ENCODE measurements around the gene ZCCHC10. TPM values are rescaled to one million over a fixed set of nuclear protein-coding genes. Genes with fewer than 3 reads are reported as not detected.

The ZCCHC10 gene
- total and polyA plus RNA-seq, 9 of the 15 experiments (the other 6 are each of a cell fraction or from before 2014, with no cell fraction given), result 11.9 to 146 (median 51.8) TPM

DNA sequence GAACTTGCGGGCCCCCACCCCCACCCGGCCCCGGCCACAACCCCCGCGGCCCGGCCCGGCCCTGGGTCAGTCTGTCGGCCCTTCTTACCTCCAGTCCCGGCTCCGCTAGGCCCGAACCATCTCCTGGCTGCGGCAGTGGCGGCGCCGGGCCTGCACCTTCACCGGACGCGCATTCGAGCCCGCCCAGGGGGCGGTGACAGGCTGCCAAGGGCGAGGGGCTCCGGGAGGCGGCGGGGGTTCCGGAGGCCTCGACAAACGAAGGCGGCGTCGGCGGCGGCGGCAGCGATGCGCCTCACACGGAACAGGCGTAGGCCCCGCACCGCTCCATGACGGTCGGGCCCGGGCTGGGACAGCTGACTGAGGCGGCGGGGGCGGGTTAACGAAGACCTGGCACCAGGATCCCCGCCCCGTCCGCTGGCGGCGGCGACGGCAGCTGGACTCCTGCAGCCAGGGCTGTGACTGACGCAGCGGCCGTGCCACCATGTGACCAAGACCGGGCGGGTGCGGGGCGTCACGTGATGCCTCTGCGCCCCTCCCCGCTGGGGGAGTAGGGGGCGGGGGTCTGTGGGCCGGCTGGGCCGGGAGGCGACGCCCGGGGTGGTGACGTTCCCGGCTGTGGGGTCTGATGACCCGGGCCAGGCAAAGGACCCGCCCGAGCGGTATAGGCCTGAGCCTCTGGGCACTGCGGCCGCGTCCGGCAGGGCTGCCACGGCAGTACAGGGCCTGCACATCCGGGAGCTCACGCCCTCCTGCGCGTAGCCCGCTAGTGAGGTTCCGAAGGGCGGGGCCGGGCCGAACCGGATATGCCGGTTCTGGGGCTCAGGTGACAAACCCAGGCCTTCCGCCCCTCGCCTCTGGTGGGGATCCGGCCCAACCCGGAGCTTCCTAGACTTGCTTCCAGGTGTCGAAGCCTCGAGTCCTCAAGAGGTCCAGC lies 62.9 kb downstream of the ZCCHC10 start, which contains the start of gene AFF4 (continued):
- TF ChIP-seq, protein P1, sequence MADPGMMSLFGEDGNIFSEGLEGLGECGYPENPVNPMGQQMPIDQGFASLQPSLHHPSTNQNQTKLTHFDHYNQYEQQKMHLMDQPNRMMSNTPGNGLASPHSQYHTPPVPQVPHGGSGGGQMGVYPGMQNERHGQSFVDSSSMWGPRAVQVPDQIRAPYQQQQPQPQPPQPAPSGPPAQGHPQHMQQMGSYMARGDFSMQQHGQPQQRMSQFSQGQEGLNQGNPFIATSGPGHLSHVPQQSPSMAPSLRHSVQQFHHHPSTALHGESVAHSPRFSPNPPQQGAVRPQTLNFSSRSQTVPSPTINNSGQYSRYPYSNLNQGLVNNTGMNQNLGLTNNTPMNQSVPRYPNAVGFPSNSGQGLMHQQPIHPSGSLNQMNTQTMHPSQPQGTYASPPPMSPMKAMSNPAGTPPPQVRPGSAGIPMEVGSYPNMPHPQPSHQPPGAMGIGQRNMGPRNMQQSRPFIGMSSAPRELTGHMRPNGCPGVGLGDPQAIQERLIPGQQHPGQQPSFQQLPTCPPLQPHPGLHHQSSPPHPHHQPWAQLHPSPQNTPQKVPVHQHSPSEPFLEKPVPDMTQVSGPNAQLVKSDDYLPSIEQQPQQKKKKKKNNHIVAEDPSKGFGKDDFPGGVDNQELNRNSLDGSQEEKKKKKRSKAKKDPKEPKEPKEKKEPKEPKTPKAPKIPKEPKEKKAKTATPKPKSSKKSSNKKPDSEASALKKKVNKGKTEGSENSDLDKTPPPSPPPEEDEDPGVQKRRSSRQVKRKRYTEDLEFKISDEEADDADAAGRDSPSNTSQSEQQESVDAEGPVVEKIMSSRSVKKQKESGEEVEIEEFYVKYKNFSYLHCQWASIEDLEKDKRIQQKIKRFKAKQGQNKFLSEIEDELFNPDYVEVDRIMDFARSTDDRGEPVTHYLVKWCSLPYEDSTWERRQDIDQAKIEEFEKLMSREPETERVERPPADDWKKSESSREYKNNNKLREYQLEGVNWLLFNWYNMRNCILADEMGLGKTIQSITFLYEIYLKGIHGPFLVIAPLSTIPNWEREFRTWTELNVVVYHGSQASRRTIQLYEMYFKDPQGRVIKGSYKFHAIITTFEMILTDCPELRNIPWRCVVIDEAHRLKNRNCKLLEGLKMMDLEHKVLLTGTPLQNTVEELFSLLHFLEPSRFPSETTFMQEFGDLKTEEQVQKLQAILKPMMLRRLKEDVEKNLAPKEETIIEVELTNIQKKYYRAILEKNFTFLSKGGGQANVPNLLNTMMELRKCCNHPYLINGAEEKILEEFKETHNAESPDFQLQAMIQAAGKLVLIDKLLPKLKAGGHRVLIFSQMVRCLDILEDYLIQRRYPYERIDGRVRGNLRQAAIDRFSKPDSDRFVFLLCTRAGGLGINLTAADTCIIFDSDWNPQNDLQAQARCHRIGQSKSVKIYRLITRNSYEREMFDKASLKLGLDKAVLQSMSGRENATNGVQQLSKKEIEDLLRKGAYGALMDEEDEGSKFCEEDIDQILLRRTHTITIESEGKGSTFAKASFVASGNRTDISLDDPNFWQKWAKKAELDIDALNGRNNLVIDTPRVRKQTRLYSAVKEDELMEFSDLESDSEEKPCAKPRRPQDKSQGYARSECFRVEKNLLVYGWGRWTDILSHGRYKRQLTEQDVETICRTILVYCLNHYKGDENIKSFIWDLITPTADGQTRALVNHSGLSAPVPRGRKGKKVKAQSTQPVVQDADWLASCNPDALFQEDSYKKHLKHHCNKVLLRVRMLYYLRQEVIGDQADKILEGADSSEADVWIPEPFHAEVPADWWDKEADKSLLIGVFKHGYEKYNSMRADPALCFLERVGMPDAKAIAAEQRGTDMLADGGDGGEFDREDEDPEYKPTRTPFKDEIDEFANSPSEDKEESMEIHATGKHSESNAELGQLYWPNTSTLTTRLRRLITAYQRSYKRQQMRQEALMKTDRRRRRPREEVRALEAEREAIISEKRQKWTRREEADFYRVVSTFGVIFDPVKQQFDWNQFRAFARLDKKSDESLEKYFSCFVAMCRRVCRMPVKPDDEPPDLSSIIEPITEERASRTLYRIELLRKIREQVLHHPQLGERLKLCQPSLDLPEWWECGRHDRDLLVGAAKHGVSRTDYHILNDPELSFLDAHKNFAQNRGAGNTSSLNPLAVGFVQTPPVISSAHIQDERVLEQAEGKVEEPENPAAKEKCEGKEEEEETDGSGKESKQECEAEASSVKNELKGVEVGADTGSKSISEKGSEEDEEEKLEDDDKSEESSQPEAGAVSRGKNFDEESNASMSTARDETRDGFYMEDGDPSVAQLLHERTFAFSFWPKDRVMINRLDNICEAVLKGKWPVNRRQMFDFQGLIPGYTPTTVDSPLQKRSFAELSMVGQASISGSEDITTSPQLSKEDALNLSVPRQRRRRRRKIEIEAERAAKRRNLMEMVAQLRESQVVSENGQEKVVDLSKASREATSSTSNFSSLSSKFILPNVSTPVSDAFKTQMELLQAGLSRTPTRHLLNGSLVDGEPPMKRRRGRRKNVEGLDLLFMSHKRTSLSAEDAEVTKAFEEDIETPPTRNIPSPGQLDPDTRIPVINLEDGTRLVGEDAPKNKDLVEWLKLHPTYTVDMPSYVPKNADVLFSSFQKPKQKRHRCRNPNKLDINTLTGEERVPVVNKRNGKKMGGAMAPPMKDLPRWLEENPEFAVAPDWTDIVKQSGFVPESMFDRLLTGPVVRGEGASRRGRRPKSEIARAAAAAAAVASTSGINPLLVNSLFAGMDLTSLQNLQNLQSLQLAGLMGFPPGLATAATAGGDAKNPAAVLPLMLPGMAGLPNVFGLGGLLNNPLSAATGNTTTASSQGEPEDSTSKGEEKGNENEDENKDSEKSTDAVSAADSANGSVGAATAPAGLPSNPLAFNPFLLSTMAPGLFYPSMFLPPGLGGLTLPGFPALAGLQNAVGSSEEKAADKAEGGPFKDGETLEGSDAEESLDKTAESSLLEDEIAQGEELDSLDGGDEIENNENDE (IDR thresholded peaks at IDR 0.05; ENCODE audit: low read depth, low read length), result no peak
- TF ChIP-seq NONO (IDR thresholded peaks at IDR 0.05; ENCODE audit: low read depth in 2 of 2, low read length in 1 of 2) (peak; percentile 9 to 81; a peak in 3 of 4 replicates), SP1 (CRISPR knock-in tag; IDR thresholded peaks at IDR 0.05) (peak; percentile 90), TAF9B (IDR thresholded peaks at IDR 0.05; ENCODE audit: partially characterized antibody) (peak; percentile 70), TCF7L2 (IDR thresholded peaks at IDR 0.05; ENCODE audit: low read depth, low read length) (no peak), HSF4 (CRISPR knock-in tag; IDR thresholded peaks at IDR 0.05; ENCODE audit: borderline replicate concordance) (no peak), SMARCA4 (IDR thresholded peaks at IDR 0.05) (no peak), ZKSCAN3 (CRISPR knock-in tag; IDR thresholded peaks at IDR 0.05) (no peak), NR2C2 (CRISPR knock-in tag; IDR thresholded peaks at IDR 0.05) (peak; percentile 5; the same call in 1 of the 2 replicates), NR2C2 (tag; IDR thresholded peaks at IDR 0.05) (peak; percentile 87), NBN (IDR thresholded peaks at IDR 0.05; ENCODE audit: low read depth) (no peak)
- TF ChIP-seq, protein P2, sequence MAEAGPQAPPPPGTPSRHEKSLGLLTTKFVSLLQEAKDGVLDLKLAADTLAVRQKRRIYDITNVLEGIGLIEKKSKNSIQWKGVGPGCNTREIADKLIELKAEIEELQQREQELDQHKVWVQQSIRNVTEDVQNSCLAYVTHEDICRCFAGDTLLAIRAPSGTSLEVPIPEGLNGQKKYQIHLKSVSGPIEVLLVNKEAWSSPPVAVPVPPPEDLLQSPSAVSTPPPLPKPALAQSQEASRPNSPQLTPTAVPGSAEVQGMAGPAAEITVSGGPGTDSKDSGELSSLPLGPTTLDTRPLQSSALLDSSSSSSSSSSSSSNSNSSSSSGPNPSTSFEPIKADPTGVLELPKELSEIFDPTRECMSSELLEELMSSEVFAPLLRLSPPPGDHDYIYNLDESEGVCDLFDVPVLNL (CRISPR knock-in tag; IDR thresholded peaks at IDR 0.05; ENCODE audit: low read depth), result no peak
- TF ChIP-seq, protein P3, sequence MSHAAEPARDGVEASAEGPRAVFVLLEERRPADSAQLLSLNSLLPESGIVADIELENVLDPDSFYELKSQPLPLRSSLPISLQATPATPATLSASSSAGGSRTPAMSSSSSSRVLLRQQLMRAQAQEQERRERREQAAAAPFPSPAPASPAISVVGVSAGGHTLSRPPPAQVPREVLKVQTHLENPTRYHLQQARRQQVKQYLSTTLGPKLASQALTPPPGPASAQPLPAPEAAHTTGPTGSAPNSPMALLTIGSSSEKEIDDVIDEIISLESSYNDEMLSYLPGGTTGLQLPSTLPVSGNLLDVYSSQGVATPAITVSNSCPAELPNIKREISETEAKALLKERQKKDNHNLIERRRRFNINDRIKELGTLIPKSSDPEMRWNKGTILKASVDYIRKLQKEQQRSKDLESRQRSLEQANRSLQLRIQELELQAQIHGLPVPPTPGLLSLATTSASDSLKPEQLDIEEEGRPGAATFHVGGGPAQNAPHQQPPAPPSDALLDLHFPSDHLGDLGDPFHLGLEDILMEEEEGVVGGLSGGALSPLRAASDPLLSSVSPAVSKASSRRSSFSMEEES (CRISPR knock-in tag; IDR thresholded peaks at IDR 0.05), result peak; percentile 100
